B cell (primary cell): ENCODE results near the gene ARHGAP33.

ENCODE experiments used
- CTCF ChIP-seq: fragments of 200-600 bp; IDR thresholded peaks from one replicate; pipeline ENCODE4 v1.8.0; 2022; ENCODE audit warnings: antibody characterized with exemption, mild to moderate bottlenecking
- EZH2 ChIP-seq: IDR thresholded peaks from 2 replicates; pipeline ENCODE4 v1.6.1; 2012; ENCODE audit warnings: borderline replicate concordance, low read depth, mild to moderate bottlenecking, moderate library complexity, low read length; ENCODE audit not compliant: insufficient read depth, poor library complexity, severe bottlenecking

GRCh38 chr19:35729763-35730162 is 45.6 kb upstream of the ARHGAP33 start:
- no peak for TF ChIP-seq CTCF
- no peak for TF ChIP-seq EZH2
